Pancreas (tissue), 10 donors: ENCODE measurements around the gene MRPL48. TPM values are rescaled to one million over a fixed set of nuclear protein-coding genes. Genes with fewer than 3 reads are reported as not detected.
A peak's percentile ranks its signal among the peaks of the same experiment; 100 is the strongest.

Experiments used
- ATAC-seq, 4 donors: fragments of 200-7000 bp; cut with Tn5 transposase; one replicate each; pipeline versions ENCODE4 v1.8.0 to v1.9.1; 2020; ENCODE audit warnings: mild to moderate bottlenecking in 4 of 4, moderate library complexity in 4 of 4
- DNase-seq, 6 donors: peaks; one replicate each; pipeline ENCODE4 v3.0.0-alpha.2; 2020
- FAIRE-seq: peaks from 2 replicates; lab custom pipeline; 2012; peaks lifted over from hg19 to GRCh38; lab: Jason Lieb, UNC
- H3K27ac ChIP-seq, 4 donors: fragments of 200-600 bp; sonication (generic); 1 replicate in 3 of 4; 2 replicates in 1 of 4; pipeline versions ENCODE4 v1.5.0 to v1.8.0; 2020
- H3K27me3 ChIP-seq, 4 donors: fragments of 200-600 bp; one replicate each; pipeline ENCODE4 v1.8.0; 2021
- H3K36me3 ChIP-seq, 3 donors: fragments of 200-600 bp; sonication (generic) in 1 of 3; one replicate each; pipeline versions ENCODE4 v1.5.0 to v1.8.0; 2020 to 2021
- H3K4me1 ChIP-seq, 3 donors: fragments of 200-600 bp; one replicate each; pipeline ENCODE4 v1.8.0; 2021
- H3K4me3 ChIP-seq, 4 donors: fragments of 200-600 bp; sonication (generic) in 2 of 4; one replicate each; pipeline versions ENCODE4 v1.5.0 to v1.8.0; 2020 to 2021
- H3K9me3 ChIP-seq, 4 donors: fragments of 200-600 bp; one replicate each; pipeline ENCODE4 v1.8.0; 2021
- CTCF ChIP-seq, 4 donors: fragments of 200-600 bp; sonication (generic) in 3 of 4; IDR thresholded peaks; one replicate each; pipeline versions ENCODE4 v1.5.0 to v1.8.0; 2021; ENCODE audit warnings: antibody characterized with exemption in 4 of 4
- WGBS, 2 donors: extraction: QIAGEN DNeasy Blood & Tissue Kit; methylation state at CpG; one replicate each; pipeline ENCODE4 v1.1.7; 2013; 5-methylcytosine and 5-hydroxymethylcytosine counted together
- intact Hi-C, 3 donors: fragments of 100-400 bp; cut with DNase I; formaldehyde crosslinking; loops; one replicate each; pipeline versions ENCODE4 v1.11.1 to v1.14.2; 2022
- polyA plus RNA-seq, 2 donors: library from polyadenylated mRNA; stranded (reverse); fragments of 200-250 nt; gene quantifications; one replicate each; pipeline ENCODE4 v1.2.3, GENCODE V29; 2013
- total RNA-seq, 6 donors: library from RNA; stranded (reverse); fragmentation: NEBNext Ultra II Directional in 4 of 6; extraction: Animal tissue kit (Norgen Biotek cat#: 25700) in 4 of 6; gene quantifications; one replicate each; pipeline versions ENCODE4 v1.2.1 to v1.2.4, GENCODE V29; 2021 to 2023
- donor health status: healthy with polysubstance abuse.
- donor health status: DM: no; HTN: no; CAD: no; lungs with moderate emphysema.
- donor health status: DM: no; HTN: no; CAD: no.
- donor health status: control.
- donor health status: control.
- donor health status: Bipolar disorder and iron deficiency.
- donor health status: DM: yes; HTN: yes; CAD: no.
- donor health status: DM: no; HTN: no; CAD: no.
- donor health status: DM: no; HTN: no; CAD: no.
- donor health status: DM: yes; HTN: yes; CAD: no.

MRPL48 gene
- total and polyA plus RNA-seq, 8 donors, result 11.8 to 22.5 (median 17.5) TPM

- Histone ChIP-seq H3K36me3 (peaks cover 0 to 28% (median 3%) of the 10 kb centered on the region in 3 donors), H3K9me3 (no peaks in the 10 kb centered on the region), H3K4me3 (no peak overlapping the region), H3K27ac (no peak overlapping the region), H3K27me3 (no peaks in the 10 kb centered on the region), H3K4me1 (no peaks in the 10 kb centered on the region)
- 14 to 18% methylated on average over 1 of the region's 1 CpG for WGBS, 2 donors
- DNase-seq, result peak in 1 of 6 donors; percentile 21
- peak; percentile 39 to 54 (median 49) for ATAC-seq
- no peak for FAIRE-seq
- intact Hi-C loops, result no loop called here
- TF ChIP-seq CTCF (IDR thresholded peaks at IDR 0.05), result no peak
These were observed 81.8 kb downstream of the MRPL48 start for GRCh38 chr11:73869332-73869949.

GRCh38 chr11:73870261-73870660, 82.6 kb downstream of the MRPL48 start:
- H3K4me3 ChIP-seq, result no peak overlapping the region
- H3K27ac ChIP-seq, result no peak overlapping the region
- ATAC-seq (no peak), DNase-seq (no peak), FAIRE-seq (no peak)
- no peaks in the 10 kb centered on the region for H3K27me3 ChIP-seq
- intact Hi-C loops, result no loop called here
- no peaks in the 10 kb centered on the region for H3K9me3 ChIP-seq
- 86 to 88% methylated on average over 3 of the region's 3 CpGs for WGBS, 2 donors
- H3K36me3 ChIP-seq, result peaks cover 0 to 26% (median 3%) of the 10 kb centered on the region in 3 donors
- peaks cover 0 to 3% (median 2%) of the 10 kb centered on the region in 3 donors for H3K4me1 ChIP-seq
- no peak for TF ChIP-seq CTCF (IDR thresholded peaks at IDR 0.05)

GRCh38 chr11:73872749-73873357, 85.2 kb downstream of the MRPL48 start:
- WGBS, 2 donors, result 88 to 96% methylated on average over 9 of the region's 9 CpGs
- no peak for FAIRE-seq
- H3K27me3 ChIP-seq, result no peaks in the 10 kb centered on the region
- H3K9me3 ChIP-seq, result no peaks in the 10 kb centered on the region
- H3K36me3 ChIP-seq, result peaks cover 0 to 26% (median 3%) of the 10 kb centered on the region in 3 donors
- TF ChIP-seq CTCF (IDR thresholded peaks at IDR 0.05), result no peak
- intact Hi-C loops, result no loop called here
- peaks cover 2 to 14% (median 10%) of the 10 kb centered on the region in 3 donors for H3K4me1 ChIP-seq
- no peak for ATAC-seq
- DNase-seq, result peak in 2 of 6 donors; percentile 20 to 51
- H3K27ac ChIP-seq, result no peak overlapping the region
- H3K4me3 ChIP-seq, result no peak overlapping the region

- no peaks in the 10 kb centered on the region for H3K27me3 ChIP-seq
- H3K36me3 ChIP-seq, result peaks cover 0 to 26% (median 3%) of the 10 kb centered on the region in 3 donors
- DNase-seq (no peak), FAIRE-seq (no peak), ATAC-seq (no peak)
- 82 to 100% methylated on average over 1 of the region's 1 CpG for WGBS, 2 donors
- TF ChIP-seq CTCF (IDR thresholded peaks at IDR 0.05), result no peak
- peaks cover 8 to 22% (median 13%) of the 10 kb centered on the region in 3 donors for H3K4me1 ChIP-seq
- intact Hi-C loops, result no loop called here
- no peaks in the 10 kb centered on the region for H3K9me3 ChIP-seq
- H3K27ac ChIP-seq, result peak overlapping the region in 1 of 4 donors; percentile 81
- peak overlapping the region in 3 of 4 donors; percentile 52 to 68 (median 64) for H3K4me3 ChIP-seq
These were observed 87.7 kb downstream of the MRPL48 start for GRCh38 chr11:73875380-73875779.

GRCh38 chr11:73875840-73876239, 88.2 kb downstream of the MRPL48 start:
- DNase-seq, result no peak

More at GRCh38 chr11:73875840-73876239, 88.2 kb downstream of the MRPL48 start:
- Histone ChIP-seq H3K27ac (peak overlapping the region in 3 of 4 donors; percentile 69 to 82 (median 81)), H3K4me3 (peak overlapping the region; percentile 52 to 68 (median 64)), H3K36me3 (peaks cover 0 to 26% (median 3%) of the 10 kb centered on the region in 3 donors), H3K4me1 (peaks cover 8 to 22% (median 13%) of the 10 kb centered on the region in 3 donors), H3K27me3 (no peaks in the 10 kb centered on the region), H3K9me3 (no peaks in the 10 kb centered on the region)
- FAIRE-seq, result no peak
- WGBS, 2 donors, result 18 to 23% methylated on average over 8 of the region's 8 CpGs
- intact Hi-C loops, result no loop called here
- peak in 2 of 4 donors; percentile 8 to 19 for ATAC-seq
- TF ChIP-seq CTCF (IDR thresholded peaks at IDR 0.05), result no peak
